ENCODE measurements around the gene TARBP1. TPM values are rescaled to one million over a fixed set of nuclear protein-coding genes. Genes with fewer than 3 reads are reported as not detected.

The TARBP1 gene
- total RNA-seq, 3 donors from 2014 or later (not counting 1 experiment from before 2014, with no cell fraction given) = 29.0 to 37.5 (median 32.2) TPM

GRCh38 chr1:234467821-234468220 is 11.2 kb downstream of the TARBP1 start:
- Histone ChIP-seq H3K4me1 (ENCODE audit: control insufficient read depth, insufficient read depth, low read length) (no peaks in the 10 kb centered on the region), H3K9me3 (ENCODE audit: control insufficient read depth, insufficient read depth, low read length) (no peaks in the 10 kb centered on the region), H3K27me3 (ENCODE audit: control insufficient read depth, insufficient read depth, low read length) (no peaks in the 10 kb centered on the region), H3K4me3 (ENCODE audit: low read length) (no peak overlapping the region), H3K27ac (ENCODE audit: low read length) (no peak overlapping the region), H3K36me3 (ENCODE audit: control insufficient read depth, insufficient read depth, low read length) (peaks cover 18% of the 10 kb centered on the region)
- no peak overlapping the region for H3K4me3 Mint-ChIP-seq
- ATAC-seq = no peak
- WGBS (ENCODE audit: insufficient coverage) = 96% methylated on average over 6 of the region's 6 CpGs
- no peak for DNase-seq
- H3K4me1 Mint-ChIP-seq = peaks cover 1 to 2% of the 10 kb centered on the region in 2 donors
- H3K27me3 Mint-ChIP-seq (ENCODE audit: low read depth in 2 of 2) = no peaks in the 10 kb centered on the region
- H3K9me3 Mint-ChIP-seq = no peaks in the 10 kb centered on the region
- TF ChIP-seq, protein P1, sequence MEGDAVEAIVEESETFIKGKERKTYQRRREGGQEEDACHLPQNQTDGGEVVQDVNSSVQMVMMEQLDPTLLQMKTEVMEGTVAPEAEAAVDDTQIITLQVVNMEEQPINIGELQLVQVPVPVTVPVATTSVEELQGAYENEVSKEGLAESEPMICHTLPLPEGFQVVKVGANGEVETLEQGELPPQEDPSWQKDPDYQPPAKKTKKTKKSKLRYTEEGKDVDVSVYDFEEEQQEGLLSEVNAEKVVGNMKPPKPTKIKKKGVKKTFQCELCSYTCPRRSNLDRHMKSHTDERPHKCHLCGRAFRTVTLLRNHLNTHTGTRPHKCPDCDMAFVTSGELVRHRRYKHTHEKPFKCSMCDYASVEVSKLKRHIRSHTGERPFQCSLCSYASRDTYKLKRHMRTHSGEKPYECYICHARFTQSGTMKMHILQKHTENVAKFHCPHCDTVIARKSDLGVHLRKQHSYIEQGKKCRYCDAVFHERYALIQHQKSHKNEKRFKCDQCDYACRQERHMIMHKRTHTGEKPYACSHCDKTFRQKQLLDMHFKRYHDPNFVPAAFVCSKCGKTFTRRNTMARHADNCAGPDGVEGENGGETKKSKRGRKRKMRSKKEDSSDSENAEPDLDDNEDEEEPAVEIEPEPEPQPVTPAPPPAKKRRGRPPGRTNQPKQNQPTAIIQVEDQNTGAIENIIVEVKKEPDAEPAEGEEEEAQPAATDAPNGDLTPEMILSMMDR (IDR thresholded peaks at IDR 0.05) = no peak
- intact Hi-C loops (cut with micrococcal nuclease) = no loop called here
- no peak overlapping the region for H3K27ac Mint-ChIP-seq
- peaks cover 13% of the 10 kb centered on the region for H3K36me3 Mint-ChIP-seq

DNA sequence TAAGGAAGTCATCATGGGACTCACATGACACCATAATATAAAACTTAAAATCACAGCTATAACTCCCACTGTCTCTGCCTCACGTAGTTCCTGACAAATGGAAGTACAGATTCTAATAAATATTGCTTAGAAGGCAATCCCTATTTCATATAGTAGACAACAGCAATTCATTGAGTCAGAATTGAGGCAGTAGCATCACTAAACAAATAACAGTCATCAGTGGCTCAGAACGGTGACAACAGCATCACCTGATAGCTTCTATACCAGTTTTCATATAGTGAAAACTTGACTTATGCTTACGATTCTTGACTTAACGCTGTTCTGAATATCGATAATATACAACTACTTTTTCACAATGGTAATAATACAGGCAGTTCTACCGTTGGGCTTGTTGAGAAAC is 12.0 kb downstream of the TARBP1 start:
- TF ChIP-seq, protein P1 (IDR thresholded peaks at IDR 0.05) = no peak
- Histone ChIP-seq H3K36me3 (ENCODE audit: control insufficient read depth, insufficient read depth, low read length) (peaks cover 18% of the 10 kb centered on the region), H3K9me3 (ENCODE audit: control insufficient read depth, insufficient read depth, low read length) (no peaks in the 10 kb centered on the region), H3K4me3 (ENCODE audit: low read length) (no peak overlapping the region), H3K27me3 (ENCODE audit: control insufficient read depth, insufficient read depth, low read length) (no peaks in the 10 kb centered on the region), H3K4me1 (ENCODE audit: control insufficient read depth, insufficient read depth, low read length) (no peaks in the 10 kb centered on the region), H3K27ac (ENCODE audit: low read length) (no peak overlapping the region)
- ATAC-seq (no peak), DNase-seq (no peak)
- intact Hi-C loops (cut with micrococcal nuclease) = no loop called here
- Mint-ChIP-seq H3K27me3 (ENCODE audit: low read depth in 2 of 2) (no peaks in the 10 kb centered on the region), H3K36me3 (peaks cover 13% of the 10 kb centered on the region), H3K4me1 (no peaks in the 10 kb centered on the region), H3K9me3 (no peaks in the 10 kb centered on the region), H3K4me3 (no peak overlapping the region), H3K27ac (no peak overlapping the region)
- WGBS (ENCODE audit: insufficient coverage) = 97% methylated on average over 5 of the region's 6 CpGs

DNA sequence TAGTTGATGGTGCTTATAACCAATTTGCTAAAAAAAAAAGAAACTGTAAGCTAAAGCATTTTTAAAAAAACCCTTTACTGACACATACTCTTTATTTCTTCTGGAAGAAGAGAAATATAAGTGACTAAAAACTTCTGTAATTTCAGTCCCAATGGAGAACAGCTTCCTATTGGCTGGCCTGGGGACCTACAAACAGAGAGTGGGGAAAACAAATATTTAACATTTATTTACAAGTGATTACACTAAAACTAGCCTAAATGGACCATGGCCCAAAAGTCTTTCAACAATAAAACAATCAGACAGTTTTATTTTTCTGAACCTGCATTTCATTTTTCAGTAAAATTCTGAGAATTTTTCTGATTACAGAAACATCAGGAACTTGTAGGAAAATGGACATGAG is 15.2 kb downstream of the TARBP1 start:
- DNase-seq (no peak), ATAC-seq (no peak)
- H3K4me1 ChIP-seq (ENCODE audit: control insufficient read depth, insufficient read depth, low read length) = no peaks in the 10 kb centered on the region
- H3K27ac ChIP-seq (ENCODE audit: low read length) = no peak overlapping the region
- TF ChIP-seq, protein P1 (IDR thresholded peaks at IDR 0.05) = no peak
- no peaks in the 10 kb centered on the region for H3K4me1 Mint-ChIP-seq
- H3K4me3 ChIP-seq (ENCODE audit: low read length) = no peak overlapping the region
- no peak overlapping the region for H3K27ac Mint-ChIP-seq
- no peaks in the 10 kb centered on the region for H3K27me3 ChIP-seq (ENCODE audit: control insufficient read depth, insufficient read depth, low read length)
- intact Hi-C loops (cut with micrococcal nuclease) = no loop called here
- H3K9me3 Mint-ChIP-seq = no peaks in the 10 kb centered on the region
- H3K4me3 Mint-ChIP-seq = no peak overlapping the region
- H3K36me3 Mint-ChIP-seq = peaks cover 13% of the 10 kb centered on the region
- no peaks in the 10 kb centered on the region for H3K27me3 Mint-ChIP-seq (ENCODE audit: low read depth in 2 of 2)
- peaks cover 14% of the 10 kb centered on the region for H3K36me3 ChIP-seq (ENCODE audit: control insufficient read depth, insufficient read depth, low read length)
- H3K9me3 ChIP-seq (ENCODE audit: control insufficient read depth, insufficient read depth, low read length) = no peaks in the 10 kb centered on the region

DNA sequence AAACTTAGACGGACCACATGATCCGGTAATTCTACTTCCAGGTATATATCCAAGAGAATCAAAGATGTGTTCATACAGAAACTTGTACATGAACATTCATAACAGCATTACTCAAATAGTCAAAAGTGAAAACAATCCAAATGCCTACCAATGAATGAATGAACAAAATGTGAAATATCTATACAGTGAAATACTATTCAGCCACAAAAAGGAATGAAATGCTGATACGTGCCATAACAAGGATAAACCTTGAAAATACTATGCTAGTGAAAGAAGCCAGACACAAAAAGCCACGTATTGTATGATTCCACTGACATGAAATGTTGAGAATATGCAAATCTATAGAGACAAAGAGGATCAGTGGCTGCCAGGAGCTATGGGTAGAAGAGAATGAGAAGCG is 18.3 kb downstream of the TARBP1 start:
- H3K27ac Mint-ChIP-seq = no peak overlapping the region
- TF ChIP-seq, protein P1 (IDR thresholded peaks at IDR 0.05) = no peak
- H3K36me3 Mint-ChIP-seq = peaks cover 13% of the 10 kb centered on the region
- H3K4me1 Mint-ChIP-seq = no peaks in the 10 kb centered on the region
- intact Hi-C loops (cut with micrococcal nuclease) = no loop called here
- no peaks in the 10 kb centered on the region for H3K27me3 ChIP-seq (ENCODE audit: control insufficient read depth, insufficient read depth, low read length)
- no peak overlapping the region for H3K27ac ChIP-seq (ENCODE audit: low read length)
- 99% methylated on average over 5 of the region's 5 CpGs for WGBS (ENCODE audit: insufficient coverage)
- H3K36me3 ChIP-seq (ENCODE audit: control insufficient read depth, insufficient read depth, low read length) = peaks cover 12% of the 10 kb centered on the region
- ATAC-seq = no peak
- no peak overlapping the region for H3K4me3 ChIP-seq (ENCODE audit: low read length)
- no peak for DNase-seq
- H3K4me3 Mint-ChIP-seq = no peak overlapping the region
- no peaks in the 10 kb centered on the region for H3K9me3 Mint-ChIP-seq
- no peaks in the 10 kb centered on the region for H3K4me1 ChIP-seq (ENCODE audit: control insufficient read depth, insufficient read depth, low read length)
- no peaks in the 10 kb centered on the region for H3K9me3 ChIP-seq (ENCODE audit: control insufficient read depth, insufficient read depth, low read length)
- H3K27me3 Mint-ChIP-seq (ENCODE audit: low read depth in 2 of 2) = no peaks in the 10 kb centered on the region
